Sigmoid colon (tissue), 3 donors: Measurements from ENCODE around the gene EWSR1.

ENCODE experiments used
- POLR2A ChIP-seq, 2 donors: fragments of 450-650 bp; IDR thresholded peaks; one replicate each; pipeline ENCODE4 v1.6.1; 2016; ENCODE audit warnings: antibody characterized with exemption in 2 of 2, mild to moderate bottlenecking in 2 of 2, moderate library complexity in 2 of 2
- TF ChIP-seq, protein P1 (sequence below), 4 experiments: fragments of 450-650 bp in 3 of 4; fragments of 200-600 bp in 1 of 4; IDR thresholded peaks; one replicate each; pipeline ENCODE4 v1.5.1; 2016 to 2019; ENCODE audit warnings: antibody characterized with exemption in 4 of 4, mild to moderate bottlenecking in 3 of 4, moderate library complexity in 2 of 4

DNA sequence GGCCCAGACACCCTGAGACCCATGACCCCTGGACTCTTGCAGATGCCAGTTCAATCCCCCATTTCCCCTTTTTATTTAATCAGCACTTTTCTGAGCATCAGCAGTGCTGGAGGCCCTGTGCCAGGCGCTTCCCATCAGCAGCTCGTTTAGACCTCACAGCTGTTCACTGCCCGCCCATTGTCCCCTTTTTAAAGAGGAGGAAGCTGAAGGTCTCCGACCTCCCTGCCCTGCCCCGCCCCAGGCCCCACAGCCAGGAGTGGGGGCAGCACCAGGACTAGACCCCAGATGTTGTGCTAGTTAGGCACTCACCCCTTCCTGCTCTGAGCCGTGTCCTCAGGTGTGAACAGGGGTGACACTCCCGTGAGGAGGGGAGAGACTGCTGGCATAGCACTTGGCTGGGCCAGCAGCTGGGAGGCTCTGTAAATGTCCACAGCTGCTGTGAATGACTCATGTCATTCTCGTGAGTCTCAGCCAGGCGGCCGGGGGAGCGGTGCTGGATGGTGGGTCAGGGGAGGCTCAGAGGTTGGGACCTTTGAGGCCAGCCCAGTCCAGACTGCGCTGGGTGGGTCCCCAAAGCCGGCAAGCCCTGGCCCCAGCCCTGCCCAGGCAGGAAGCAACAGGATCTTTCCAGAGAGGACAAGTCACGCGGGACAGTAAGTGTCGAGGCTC is 42.5 kb upstream of the EWSR1 start:
- TF ChIP-seq, protein P1, sequence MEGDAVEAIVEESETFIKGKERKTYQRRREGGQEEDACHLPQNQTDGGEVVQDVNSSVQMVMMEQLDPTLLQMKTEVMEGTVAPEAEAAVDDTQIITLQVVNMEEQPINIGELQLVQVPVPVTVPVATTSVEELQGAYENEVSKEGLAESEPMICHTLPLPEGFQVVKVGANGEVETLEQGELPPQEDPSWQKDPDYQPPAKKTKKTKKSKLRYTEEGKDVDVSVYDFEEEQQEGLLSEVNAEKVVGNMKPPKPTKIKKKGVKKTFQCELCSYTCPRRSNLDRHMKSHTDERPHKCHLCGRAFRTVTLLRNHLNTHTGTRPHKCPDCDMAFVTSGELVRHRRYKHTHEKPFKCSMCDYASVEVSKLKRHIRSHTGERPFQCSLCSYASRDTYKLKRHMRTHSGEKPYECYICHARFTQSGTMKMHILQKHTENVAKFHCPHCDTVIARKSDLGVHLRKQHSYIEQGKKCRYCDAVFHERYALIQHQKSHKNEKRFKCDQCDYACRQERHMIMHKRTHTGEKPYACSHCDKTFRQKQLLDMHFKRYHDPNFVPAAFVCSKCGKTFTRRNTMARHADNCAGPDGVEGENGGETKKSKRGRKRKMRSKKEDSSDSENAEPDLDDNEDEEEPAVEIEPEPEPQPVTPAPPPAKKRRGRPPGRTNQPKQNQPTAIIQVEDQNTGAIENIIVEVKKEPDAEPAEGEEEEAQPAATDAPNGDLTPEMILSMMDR (IDR thresholded peaks at IDR 0.05), result no peak
- TF ChIP-seq POLR2A (IDR thresholded peaks at IDR 0.05), result no peak
